PC-3 (cell line): ENCODE results near the gene UMAD1.

Experiments
- EZH2 ChIP-seq: fragments of 300-600 bp; sonication (generic); IDR thresholded peaks from one replicate; pipeline ENCODE4 v1.6.1; 2017; ENCODE audit warnings: antibody characterized with exemption, mild to moderate bottlenecking, low read length; ENCODE audit not compliant: unreplicated experiment
- EZH2phosphoT487 ChIP-seq: fragments of 300-600 bp; sonication (generic); IDR thresholded peaks from 2 replicates; pipeline ENCODE4 v1.6.1; 2018; ENCODE audit warnings: mild to moderate bottlenecking, antibody characterized with exemption, low read length, borderline replicate concordance
- TF ChIP-seq, protein P1 (sequence below): fragments of 300-600 bp; sonication (generic); conservative IDR thresholded peaks from 2 replicates; pipeline ENCODE4 v1.5.1; 2017; ENCODE audit warnings: antibody characterized with exemption, low read depth, mild to moderate bottlenecking, low read length

DNA sequence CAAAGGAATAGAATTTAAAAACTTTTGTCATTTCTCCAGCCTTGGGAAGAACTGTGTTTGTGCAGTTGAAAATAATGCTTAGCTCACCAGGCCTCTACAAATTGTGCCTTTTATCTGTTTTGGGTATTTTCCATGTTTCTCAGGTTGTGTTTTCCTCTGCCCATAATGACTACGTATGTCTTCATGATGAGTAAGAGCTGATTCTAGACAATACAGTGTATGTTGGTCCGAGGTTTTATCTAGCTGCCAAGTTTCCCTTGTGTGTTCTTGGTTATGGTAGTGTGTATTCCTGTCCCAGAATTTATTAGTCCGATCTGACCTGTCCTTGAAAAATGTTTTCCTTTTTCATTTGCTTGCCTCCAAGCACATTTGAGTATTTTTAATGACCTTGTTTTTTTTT lies 244.3 kb downstream of the UMAD1 start:
- TF ChIP-seq EZH2phosphoT487 (no peak), EZH2 (no peak)
- TF ChIP-seq, protein P1, sequence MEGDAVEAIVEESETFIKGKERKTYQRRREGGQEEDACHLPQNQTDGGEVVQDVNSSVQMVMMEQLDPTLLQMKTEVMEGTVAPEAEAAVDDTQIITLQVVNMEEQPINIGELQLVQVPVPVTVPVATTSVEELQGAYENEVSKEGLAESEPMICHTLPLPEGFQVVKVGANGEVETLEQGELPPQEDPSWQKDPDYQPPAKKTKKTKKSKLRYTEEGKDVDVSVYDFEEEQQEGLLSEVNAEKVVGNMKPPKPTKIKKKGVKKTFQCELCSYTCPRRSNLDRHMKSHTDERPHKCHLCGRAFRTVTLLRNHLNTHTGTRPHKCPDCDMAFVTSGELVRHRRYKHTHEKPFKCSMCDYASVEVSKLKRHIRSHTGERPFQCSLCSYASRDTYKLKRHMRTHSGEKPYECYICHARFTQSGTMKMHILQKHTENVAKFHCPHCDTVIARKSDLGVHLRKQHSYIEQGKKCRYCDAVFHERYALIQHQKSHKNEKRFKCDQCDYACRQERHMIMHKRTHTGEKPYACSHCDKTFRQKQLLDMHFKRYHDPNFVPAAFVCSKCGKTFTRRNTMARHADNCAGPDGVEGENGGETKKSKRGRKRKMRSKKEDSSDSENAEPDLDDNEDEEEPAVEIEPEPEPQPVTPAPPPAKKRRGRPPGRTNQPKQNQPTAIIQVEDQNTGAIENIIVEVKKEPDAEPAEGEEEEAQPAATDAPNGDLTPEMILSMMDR = no peak
